NCI-H2081 (cell line): ENCODE results near the gene NPHP4.

Experiments used
- DNase-seq, 2 experiments: peaks; one replicate each; lab custom pipeline; 2025; lab: John Stamatoyannopoulos, UW

Gene NPHP4

GRCh38 chr1:5971471-5972197 is 20.6 kb downstream of the NPHP4 start:
- no peak for DNase-seq

- DNase-seq = peak in 1 of 2 experiments; percentile 49
These were observed 21.5 kb downstream of the NPHP4 start for GRCh38 chr1:5970610-5971273.

- DNase-seq = no peak
These were observed 23.1 kb downstream of the NPHP4 start for GRCh38 chr1:5969168-5969567.

- no peak for DNase-seq
These were observed 24.0 kb downstream of the NPHP4 start for GRCh38 chr1:5968161-5968736.

- DNase-seq = no peak
These were observed 24.7 kb downstream of the NPHP4 start for GRCh38 chr1:5967351-5968160.

- no peak for DNase-seq
These were observed 25.6 kb downstream of the NPHP4 start for GRCh38 chr1:5966543-5967205.

GRCh38 chr1:5965586-5966131 is 26.6 kb downstream of the NPHP4 start:
- no peak for DNase-seq

GRCh38 chr1:5962265-5963105 is 29.7 kb downstream of the NPHP4 start:
- DNase-seq = no peak

GRCh38 chr1:5961601-5962000 is 30.6 kb downstream of the NPHP4 start:
- DNase-seq = no peak

- DNase-seq = no peak
These were observed 31.9 kb downstream of the NPHP4 start for GRCh38 chr1:5960336-5960735.

- no peak for DNase-seq
These were observed 32.5 kb downstream of the NPHP4 start for GRCh38 chr1:5959667-5960230.

- no peak for DNase-seq
These were observed 33.1 kb downstream of the NPHP4 start for GRCh38 chr1:5959087-5959486.

- DNase-seq = no peak
These were observed 36.0 kb downstream of the NPHP4 start for GRCh38 chr1:5956022-5956830.

- DNase-seq = peak in 1 of 2 experiments; percentile 14
These were observed 36.7 kb downstream of the NPHP4 start for GRCh38 chr1:5955479-5955977.

GRCh38 chr1:5954964-5955363 is 37.3 kb downstream of the NPHP4 start:
- DNase-seq = no peak

- no peak for DNase-seq
These were observed 38.8 kb downstream of the NPHP4 start for GRCh38 chr1:5953386-5953785.

- DNase-seq = no peak
These were observed 40.3 kb downstream of the NPHP4 start for GRCh38 chr1:5951846-5952410.

- no peak for DNase-seq
These were observed 41.0 kb downstream of the NPHP4 start for GRCh38 chr1:5950994-5951785.
